Limb (tissue), 2 donors: ENCODE data around the gene TMEFF2.
"Not testable (repeated sequence)": the region's sequence is repeated elsewhere in the genome, so short reads cannot be mapped to it uniquely, and the experiment has no call there.

ENCODE experiments used
- DNase-seq, 2 donors: peaks; one replicate each; pipeline ENCODE4 v3.0.0-alpha.2; 2016; ENCODE audit errors: extremely low spot score in 2 of 2

TMEFF2 gene

DNA sequence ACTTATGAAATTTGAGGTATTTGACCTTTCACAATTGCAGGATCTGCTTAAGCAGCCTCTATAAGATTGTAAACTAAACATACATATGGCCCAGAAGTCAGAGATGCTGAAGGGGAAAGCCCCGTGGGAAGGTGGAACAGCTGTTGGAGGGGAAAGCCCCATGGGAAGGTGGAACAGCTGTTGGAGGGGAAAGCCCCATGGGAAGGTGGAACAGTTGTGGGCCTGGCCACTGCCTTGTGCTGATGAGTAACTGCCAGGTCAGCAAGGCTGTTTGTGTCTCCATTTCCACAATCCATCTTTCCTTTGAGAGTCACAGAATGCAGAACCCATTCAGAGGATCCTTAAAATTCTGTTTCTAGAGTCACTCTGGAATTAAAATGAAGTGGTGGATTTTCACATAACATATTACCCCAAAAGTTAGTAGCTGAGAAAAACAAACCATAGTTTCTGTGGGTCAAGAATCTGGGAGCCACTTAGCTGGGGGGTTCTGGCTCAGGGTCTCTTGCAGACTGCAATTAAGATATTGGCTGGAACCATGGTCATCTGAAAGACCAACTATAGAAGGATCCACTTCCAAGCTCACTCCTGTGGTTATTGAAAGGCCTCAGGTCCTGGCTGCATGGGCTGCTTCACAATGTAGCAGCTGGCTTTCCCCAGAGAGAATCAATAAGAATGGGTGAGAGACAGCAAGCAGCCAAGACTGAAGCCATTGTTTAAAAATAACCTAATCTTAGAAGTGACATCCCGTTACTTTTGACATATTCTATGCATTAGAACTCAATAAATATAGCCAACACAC is 261.2 kb downstream of the TMEFF2 start:
- DNase-seq = no peak

DNA sequence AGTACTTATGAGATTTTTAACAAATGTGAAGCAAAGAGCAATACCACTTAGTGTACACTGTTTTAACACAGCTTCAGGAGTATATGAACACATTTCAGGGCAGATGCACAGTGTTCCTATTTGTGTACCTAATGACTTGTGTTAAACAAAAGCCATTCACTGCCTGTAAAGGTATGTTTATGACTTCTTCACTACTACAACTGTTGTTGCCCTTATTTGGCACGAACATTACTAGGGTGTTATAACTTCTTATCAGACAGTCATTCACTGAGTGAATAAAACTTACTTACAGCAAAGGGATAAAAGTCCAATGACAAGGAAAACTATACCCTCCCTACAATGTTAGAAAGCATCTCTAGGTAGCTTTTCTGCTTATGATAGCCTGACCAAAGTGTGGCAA is 262.4 kb downstream of the TMEFF2 start:
- DNase-seq = no peak

DNA sequence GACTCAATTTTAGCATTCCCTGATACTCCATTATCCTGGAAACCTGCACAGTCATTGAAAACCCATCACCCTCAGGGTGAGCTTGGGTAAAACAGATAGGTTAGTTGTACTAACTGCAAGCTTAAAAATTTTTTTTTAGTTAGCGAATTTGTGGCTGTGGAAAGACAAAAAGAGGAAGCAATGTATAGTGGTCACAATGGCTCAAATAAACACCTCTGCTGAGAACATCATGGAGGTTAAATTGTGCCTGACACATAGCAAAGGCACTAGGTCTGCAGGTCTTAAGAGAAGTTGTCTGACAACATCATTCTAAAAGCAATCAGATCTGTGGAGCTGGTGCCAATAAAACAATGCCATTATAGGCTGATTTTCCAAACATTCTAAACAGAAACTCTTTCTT is 263.4 kb downstream of the TMEFF2 start:
- DNase-seq = no peak

DNA sequence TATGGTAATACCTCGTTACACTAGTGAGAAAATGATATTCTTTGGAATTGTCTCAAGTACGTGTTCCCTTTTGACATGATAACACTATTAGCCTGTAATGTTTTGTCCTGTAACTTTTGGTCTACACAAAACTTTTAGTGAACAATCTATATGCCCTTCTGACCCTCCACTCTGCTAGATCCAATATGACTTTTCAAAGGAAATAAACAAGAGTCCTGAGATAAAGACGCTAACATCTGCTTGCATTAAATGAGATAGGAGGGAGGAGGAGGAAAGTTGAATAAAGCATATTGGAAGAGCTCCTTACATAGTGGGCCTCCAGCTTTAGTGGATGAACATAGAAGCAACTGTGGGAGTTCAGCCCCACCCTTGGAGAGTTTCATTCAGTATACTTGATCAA is 264.5 kb downstream of the TMEFF2 start:
- no peak for DNase-seq

DNA sequence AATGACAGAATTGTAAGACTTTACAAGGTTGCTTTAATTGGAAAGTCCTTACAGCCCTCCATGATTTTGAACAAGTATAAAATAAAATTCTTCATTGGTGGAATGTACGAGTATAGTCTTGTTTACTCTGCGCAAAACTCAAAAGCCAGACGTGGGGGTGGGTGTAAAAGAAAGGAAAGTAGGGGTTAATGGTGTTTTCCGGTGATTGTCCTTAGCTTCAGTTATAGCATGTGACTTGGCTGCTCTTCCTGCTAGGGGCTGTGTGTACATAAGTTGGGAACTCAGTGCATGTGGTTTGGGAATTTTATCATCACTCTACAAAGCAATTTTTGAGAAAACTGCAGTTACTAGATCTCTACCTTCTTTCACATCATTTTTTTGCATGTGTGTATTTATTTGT is 265.4 kb downstream of the TMEFF2 start:
- DNase-seq = no peak

DNA sequence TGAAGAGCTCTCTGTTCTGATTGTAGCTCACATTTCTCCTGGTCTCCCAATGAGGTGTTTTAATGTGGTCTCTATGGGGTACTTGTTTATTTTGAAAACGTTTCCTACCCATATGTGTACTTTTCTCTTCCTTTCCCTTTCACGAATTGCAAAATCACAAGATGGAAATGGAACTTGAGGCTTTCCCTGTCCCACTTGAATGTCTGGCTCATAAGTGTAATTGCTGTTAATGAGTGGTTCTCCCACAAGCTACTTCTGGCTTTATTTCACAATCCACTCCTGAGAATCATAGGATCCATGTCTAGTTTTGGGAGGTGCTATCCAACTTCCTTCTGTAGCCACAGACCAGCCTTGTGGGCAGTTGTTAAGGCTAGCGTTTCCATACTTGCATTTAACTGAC is 266.7 kb downstream of the TMEFF2 start:
- DNase-seq = no peak

DNA sequence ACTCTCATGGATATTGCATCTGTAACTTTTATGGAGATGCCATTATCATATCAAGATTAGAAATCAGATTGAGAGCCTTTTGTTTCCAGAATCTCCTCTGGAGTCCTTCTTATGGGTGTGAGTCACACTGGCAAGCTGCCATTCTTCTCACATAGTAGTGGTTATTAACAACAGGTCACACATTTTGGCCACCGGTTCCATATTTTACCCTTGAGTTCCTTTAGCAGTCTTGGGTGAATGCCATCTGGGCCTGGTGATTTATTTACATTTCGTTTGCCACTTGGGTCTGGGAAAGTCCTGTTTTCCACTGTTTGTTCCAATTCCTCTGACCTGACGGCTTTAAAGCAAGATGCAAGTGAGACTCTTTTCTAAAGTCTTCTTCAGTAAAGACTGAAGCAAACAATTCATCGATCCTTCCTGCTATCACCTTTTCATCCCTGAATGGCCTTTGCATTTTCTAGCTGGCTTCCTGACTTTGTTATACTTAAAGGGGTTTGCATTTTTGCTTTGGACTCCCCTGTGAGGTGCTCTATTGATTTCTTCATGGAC is 267.3 kb downstream of the TMEFF2 start:
- DNase-seq = no peak

DNA sequence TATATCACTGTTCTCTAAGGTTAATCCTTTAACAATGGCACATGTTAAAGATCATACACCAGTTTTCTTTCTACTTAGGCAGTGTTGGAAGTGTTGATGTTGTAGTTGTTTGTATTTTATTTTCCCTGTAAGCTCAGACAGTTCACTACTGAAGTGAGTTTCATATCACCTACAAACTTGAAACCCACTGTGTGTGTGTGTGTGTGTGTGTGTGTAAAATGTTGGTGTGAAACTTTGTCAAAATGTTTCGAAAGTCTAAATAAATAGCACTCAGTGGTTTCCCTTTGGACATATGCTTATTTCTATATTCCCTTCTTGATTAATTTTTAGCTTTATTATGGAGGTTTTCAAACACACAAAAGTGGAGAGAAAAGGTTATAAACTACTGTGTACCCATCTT is 268.1 kb downstream of the TMEFF2 start:
- no peak for DNase-seq

DNA sequence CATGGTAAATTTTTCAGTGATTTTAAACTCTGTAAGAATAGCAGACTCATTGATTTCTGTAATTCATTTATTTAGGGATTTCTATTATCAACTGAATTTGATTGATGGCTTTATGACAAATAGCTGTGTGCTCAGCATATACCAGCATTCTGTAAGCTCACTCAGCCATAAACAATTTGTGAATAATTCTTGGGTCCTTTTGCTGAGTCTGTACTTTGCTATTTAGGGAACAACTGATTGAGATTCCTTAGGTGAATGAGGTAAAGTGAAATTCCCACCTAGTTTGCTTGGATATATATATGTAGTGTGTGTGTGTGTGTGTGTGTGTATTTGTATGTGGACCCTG is 271.1 kb downstream of the TMEFF2 start:
- DNase-seq = no peak

DNA sequence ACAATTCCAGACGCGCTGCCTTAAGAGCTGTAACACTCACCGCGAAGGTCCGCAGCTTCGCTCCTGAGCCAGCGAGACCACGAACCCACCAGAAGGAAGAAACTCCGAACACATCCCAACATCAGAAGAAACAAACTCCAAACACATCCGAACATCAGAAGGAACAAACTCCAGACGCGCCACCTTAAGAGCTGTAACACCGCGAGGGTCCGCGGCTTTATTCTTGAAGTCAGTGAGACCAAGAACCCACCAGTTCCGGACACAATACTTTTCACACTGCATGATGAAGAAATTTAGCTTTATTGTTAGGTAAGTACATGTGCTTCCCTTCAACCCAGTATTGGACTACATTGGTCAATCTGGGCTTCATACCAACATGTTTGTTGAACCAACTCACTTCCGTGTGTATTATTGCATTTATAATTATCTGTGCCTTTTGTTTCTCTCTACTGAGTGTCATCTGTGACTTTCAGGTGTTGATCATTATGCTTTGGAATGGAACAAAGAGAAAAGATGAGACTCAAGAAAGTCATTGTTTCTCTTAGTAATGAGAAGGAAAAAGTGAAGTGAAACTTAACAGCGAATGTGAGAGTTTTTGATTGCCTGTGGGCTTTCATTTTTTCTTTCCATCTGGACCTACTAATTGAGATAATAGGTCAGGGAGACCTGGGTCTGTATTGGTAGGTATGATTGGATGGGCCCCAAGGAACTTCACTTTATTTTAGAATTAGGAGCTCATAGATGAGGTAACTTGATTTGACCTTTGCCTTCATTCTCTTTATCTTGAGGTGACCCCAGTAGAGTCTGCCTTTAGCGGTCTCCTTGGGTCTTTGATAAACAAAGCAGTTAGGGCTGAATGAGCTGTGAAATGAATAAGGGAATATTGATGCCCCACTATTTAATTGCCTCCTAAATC is 271.7 kb downstream of the TMEFF2 start:
- DNase-seq = no peak

DNA sequence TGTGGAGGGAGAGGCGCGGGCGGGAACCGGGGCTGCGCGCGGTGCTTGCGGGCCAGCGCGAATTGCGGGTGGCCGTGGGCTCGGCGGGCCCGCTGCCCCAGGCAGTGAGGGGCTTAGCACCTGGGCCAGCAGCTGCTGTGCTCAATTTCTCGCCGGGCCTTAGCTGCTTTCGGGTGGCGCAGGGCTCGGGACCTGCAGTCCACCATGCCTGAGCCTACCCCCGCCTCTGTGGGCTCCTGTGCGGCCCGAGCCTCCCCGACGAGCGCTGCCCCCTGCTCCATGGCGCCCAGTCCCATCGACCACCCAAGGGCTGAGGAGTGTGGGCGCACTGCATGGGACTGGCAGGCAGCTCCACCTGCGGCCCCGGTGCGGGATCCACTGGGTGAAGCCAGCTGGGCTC is 273.1 kb downstream of the TMEFF2 start:
- not testable (repeated sequence) for DNase-seq

DNA sequence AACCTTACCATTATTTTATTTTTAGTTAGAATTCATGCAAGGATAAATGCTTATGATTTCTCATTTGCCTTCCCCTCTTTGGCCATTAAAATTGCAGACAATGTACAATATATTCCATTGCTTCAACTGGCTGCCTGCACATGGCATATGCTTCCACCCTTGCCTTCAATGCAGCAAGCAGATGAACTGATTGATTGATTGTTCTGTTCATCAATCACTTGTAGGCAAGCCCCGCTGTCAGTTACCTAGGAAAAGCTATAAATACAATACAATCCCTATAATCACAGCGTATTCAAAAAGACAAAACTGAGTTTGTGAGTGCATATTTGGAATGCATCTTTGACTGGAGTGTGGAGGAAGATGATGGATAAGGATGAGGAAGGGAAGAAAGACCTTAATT is 274.2 kb downstream of the TMEFF2 start:
- DNase-seq = no peak

DNA sequence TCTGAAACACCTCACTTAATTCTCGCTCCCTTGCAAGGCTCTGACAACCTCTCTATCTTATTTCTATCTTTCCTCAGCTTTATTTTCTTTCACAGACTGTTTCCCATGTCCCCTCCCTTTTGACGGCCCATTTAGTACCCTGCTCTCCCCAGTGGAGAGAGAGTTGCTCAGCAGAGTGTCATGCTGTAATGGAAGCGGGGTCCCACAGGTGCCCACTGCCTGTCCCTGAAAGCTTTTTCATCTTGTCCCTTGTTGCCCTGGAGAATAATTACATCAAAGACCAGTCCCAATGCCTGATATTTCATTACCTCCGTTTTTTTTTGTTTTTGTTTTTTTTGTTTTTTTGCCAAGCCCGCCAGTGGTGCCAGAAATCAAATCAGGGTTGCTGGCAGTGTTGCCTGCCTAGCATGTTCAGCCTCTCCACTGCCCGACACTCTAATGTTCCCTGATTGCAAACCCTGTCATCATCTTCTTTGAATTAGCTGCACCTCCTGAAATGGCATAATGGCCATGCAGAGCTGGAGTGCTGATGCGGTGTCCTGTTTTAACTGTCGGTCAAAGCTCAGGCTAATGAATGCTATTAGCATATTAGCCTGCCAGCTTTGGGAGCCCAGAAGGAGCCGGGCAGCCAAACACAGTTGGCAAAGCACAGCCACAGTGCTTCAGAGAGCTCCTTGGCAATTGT is 276.6 kb downstream of the TMEFF2 start:
- no peak for DNase-seq

DNA sequence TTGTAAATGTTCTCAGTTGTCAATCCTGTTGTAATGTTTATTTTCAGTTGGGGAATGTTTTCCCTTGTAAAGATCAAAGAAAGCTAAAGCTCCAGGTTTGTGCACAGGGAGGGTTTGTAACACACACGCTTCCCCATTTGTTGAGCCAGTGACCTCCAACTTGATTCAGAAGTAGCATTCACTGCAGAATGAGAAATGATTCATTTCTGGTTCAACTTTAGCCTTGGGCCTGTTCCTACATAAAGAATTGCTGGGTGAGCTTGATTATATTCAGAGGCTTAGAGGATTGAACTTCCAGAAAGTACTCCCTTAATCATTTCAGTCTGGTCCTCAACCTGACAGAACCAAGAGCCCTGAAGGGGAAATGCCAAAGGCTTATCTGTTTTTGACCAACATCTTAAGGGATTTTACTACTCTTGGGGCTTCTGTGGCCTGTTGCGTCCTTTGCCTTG is 277.3 kb downstream of the TMEFF2 start:
- no peak for DNase-seq

DNA sequence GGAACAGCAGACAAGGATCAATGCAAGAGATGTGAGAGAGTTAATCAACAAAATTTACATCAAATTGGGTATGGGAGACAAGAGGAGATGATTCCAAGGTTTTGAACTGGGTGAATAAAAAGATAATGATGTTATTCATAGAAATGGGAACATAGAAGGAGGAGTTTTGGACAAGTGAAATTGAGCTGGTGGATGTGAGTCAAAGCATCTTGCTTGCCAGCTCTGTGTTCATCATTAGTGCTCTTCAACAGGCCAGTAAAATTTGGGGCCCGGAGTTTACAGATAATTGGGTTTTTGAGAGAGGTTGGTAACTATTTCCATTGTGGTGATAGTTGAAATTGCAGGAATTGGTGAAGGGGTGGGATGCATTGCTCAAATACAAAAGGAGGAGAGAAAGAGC is 277.9 kb downstream of the TMEFF2 start:
- no peak for DNase-seq

DNA sequence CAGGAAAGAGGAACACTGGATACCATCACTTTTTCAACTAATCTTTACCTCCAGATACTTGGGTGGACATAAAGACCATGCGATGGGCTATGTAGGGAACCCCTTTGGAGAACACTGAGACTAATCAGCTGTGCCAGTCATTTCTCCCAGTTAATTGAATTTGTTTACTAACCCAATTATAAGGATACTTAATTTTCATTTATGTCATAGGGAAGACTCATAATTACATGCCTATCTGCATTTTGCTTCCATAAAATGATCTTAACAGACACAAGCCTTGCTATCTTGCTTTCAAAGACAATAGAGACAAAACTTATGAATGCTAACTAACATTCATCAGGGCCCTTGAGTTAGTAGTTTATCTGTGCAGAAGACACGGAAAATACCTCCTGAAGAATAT is 279.0 kb downstream of the TMEFF2 start:
- no peak for DNase-seq

DNA sequence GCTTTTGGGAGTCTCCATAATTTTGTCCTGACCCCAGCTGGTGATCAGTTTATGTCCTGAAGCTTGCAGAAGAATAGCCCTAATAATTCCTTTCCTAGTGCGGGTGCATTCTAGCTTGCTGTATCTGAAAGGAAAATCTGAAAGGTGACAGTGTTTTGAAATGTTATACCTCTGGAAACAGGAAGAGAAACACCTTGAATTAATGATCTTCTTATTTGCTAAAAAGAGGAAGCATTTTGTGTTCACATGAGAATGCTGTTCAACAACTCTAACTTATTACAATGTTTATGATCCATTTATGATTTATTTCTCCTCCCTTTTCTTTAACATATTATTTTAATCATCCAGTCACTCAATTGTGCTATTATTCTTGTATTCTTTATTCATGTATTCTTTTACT is 280.9 kb downstream of the TMEFF2 start:
- no peak for DNase-seq

DNA sequence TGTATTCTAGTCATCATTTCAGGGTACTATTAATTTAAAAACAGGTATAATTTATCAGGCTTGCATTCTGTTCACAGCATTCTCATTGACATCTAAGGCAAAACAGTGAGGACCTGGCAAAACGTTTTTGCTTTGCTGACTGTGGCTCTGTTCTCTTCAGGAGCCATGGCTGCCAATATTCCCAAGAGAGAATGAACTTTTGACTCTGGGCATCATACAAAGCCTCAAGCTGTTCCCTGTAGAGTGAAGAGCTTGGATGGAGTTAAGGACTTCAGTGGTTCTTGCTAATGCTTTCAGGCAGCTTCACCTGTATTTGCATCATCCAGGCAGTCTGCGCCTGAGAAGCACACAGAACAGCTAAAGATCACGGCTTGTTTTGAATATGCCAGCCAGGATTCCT is 282.0 kb downstream of the TMEFF2 start:
- no peak for DNase-seq

DNA sequence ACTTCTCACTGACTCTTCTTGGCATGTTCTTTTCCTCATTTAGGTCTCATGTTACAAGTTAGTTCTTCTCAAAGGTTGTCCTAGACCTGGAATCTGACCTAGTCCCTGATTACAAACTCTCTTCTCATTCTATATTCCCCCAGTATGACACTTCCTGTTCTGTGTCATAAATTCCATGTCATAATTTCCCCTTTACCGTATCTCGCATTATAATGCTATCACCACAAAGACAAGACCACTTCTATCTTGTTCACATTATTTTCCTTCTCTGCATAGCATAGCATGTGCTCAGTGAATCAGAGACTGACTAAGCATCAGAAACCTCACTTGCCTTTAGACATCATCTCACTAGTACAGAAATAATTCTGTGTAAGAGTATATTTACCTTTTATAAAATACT is 284.2 kb downstream of the TMEFF2 start:
- no peak for DNase-seq

DNA sequence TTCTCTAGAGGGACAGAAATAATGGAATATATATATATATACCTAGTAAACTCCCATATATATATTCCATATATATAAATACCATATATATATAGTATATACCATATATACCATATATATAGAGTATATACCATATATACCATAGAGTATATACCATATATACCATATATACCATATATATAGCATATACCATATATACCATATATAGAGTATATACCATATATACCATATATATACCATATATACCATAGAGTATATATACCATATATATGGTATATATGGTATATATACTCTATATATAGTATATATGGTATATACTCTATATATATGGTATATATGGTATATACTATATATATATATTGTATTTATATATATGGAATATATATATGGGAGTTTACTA is 285.9 kb downstream of the TMEFF2 start:
- no peak for DNase-seq

DNA sequence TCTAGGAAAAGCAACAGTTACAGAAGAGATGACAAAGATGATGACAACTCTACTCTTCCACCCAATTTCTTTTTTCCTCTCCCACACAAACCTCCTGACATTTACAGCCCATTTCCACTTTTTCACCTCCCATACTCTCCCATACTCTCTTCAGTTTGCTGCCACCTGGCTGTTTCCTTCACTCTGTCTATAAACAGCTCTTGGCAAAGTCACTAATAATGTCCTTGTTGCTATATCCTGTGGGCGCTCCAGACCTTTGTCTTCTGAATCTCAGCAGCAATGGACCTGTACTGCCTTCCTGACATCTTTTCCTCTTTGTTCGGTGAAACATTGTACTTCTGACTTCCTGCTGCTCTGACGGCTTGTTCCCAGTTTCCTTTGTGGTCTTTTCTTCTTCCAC is 287.2 kb downstream of the TMEFF2 start:
- DNase-seq = no peak

DNA sequence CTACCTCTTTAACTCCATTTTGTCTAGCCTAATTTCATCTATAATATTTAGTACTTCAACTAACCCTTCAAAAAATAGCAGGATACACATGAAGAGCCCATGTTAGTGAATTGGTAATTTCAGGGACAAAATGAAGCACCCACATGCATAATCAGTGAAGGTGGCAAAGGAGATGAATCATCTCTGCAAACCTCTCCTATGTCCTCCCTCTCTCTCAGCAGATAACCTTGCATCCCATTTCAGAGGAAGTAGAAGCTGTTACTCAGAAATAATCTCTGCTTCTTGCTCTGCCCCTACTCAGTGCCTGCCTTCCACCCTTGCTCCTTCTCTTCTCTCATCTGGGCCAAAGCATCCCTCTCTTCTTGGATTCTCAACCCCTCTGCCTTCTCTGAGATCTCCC is 287.6 kb downstream of the TMEFF2 start:
- no peak for DNase-seq
